Trophoblast cell (in vitro differentiated cells and primary cell): ENCODE data around the gene PSMC1.

Experiments
- DNase-seq, 2 donors: peaks; one replicate each; pipeline ENCODE4 v3.0.0-alpha.2; 2016
- H2AFZ ChIP-seq: 2 replicates; pipeline ENCODE4 v1.6.1; 2013; ENCODE audit warnings: low read length, moderate library complexity, mild to moderate bottlenecking; ENCODE audit not compliant: insufficient read depth, poor library complexity
- H2AK5ac ChIP-seq: 2 replicates; pipeline ENCODE4 v1.6.1; 2013; ENCODE audit warnings: mild to moderate bottlenecking, low read length
- H2BK120ac ChIP-seq: 2 replicates; pipeline ENCODE4 v1.6.1; 2013; ENCODE audit warnings: low read length, mild to moderate bottlenecking, moderate library complexity; ENCODE audit not compliant: insufficient read depth, poor library complexity
- H2BK12ac ChIP-seq: 2 replicates; pipeline ENCODE4 v1.6.1; 2013; ENCODE audit warnings: mild to moderate bottlenecking, low read length, moderate library complexity
- H2BK5ac ChIP-seq: 2 replicates; pipeline ENCODE4 v1.6.1; 2013; ENCODE audit warnings: low read length, low read depth, moderate library complexity, mild to moderate bottlenecking; ENCODE audit not compliant: poor library complexity
- H3K14ac ChIP-seq: 2 replicates; pipeline ENCODE4 v1.6.1; 2013; ENCODE audit warnings: mild to moderate bottlenecking, low read length
- H3K18ac ChIP-seq: 2 replicates; pipeline ENCODE4 v1.6.1; 2013; ENCODE audit warnings: mild to moderate bottlenecking, low read length
- H3K23ac ChIP-seq: 2 replicates; pipeline ENCODE4 v1.6.1; 2013; ENCODE audit warnings: low read length
- H3K27ac ChIP-seq: 2 replicates; pipeline ENCODE4 v1.5.1; 2013; ENCODE audit warnings: low read depth, mild to moderate bottlenecking, inconsistent platforms, low read length, moderate library complexity
- H3K27me3 ChIP-seq: 2 replicates; pipeline ENCODE4 v1.6.1; 2013; ENCODE audit warnings: inconsistent platforms, mild to moderate bottlenecking, low read length, moderate library complexity; ENCODE audit not compliant: insufficient read depth
- H3K36me3 ChIP-seq, 2 experiments: 1 replicate in 1 of 2; 2 replicates in 1 of 2; pipeline ENCODE4 v1.6.1; 2013; ENCODE audit warnings: low read length in 2 of 2, mild to moderate bottlenecking in 2 of 2, moderate library complexity in 1 of 2; ENCODE audit not compliant: insufficient read depth in 2 of 2, control insufficient read depth in 1 of 2
- H3K4ac ChIP-seq: 2 replicates; pipeline ENCODE4 v1.6.1; 2013; ENCODE audit warnings: low read depth, mild to moderate bottlenecking, low read length, moderate library complexity
- H3K4me1 ChIP-seq, 2 experiments: 1 replicate in 1 of 2; 2 replicates in 1 of 2; pipeline ENCODE4 v1.6.1; 2013; ENCODE audit warnings: low read length in 2 of 2, mild to moderate bottlenecking in 2 of 2, moderate library complexity in 1 of 2; ENCODE audit not compliant: insufficient read depth in 2 of 2, control insufficient read depth in 1 of 2
- H3K4me2 ChIP-seq: 2 replicates; pipeline ENCODE4 v1.6.1; 2013; ENCODE audit warnings: inconsistent platforms, mild to moderate bottlenecking, low read length, moderate library complexity
- H3K4me3 ChIP-seq: 2 replicates; pipeline ENCODE4 v1.5.1; 2013; ENCODE audit warnings: mild to moderate bottlenecking, low read depth, low read length, inconsistent platforms
- H3K79me1 ChIP-seq: one replicate; pipeline ENCODE4 v1.6.1; 2013; ENCODE audit warnings: low read length
- H3K79me2 ChIP-seq: 2 replicates; pipeline ENCODE4 v1.6.1; 2013; ENCODE audit warnings: low read length, mild to moderate bottlenecking; ENCODE audit not compliant: control insufficient read depth, insufficient read depth, poor library complexity
- H3K9ac ChIP-seq: 2 replicates; pipeline ENCODE4 v1.6.1; 2013; ENCODE audit warnings: mild to moderate bottlenecking, low read length
- H3K9me3 ChIP-seq: 2 replicates; pipeline ENCODE4 v1.6.1; 2013; ENCODE audit warnings: low read depth, mild to moderate bottlenecking, control low read depth, inconsistent platforms, low read length; ENCODE audit not compliant: insufficient read depth
- H4K12ac ChIP-seq: 2 replicates; pipeline ENCODE4 v1.6.1; 2013; ENCODE audit warnings: low read depth, mild to moderate bottlenecking, low read length, moderate library complexity
- H4K8ac ChIP-seq: 2 replicates; pipeline ENCODE4 v1.6.1; 2013; ENCODE audit warnings: low read depth, mild to moderate bottlenecking, low read length, moderate library complexity
- H4K91ac ChIP-seq: one replicate; pipeline ENCODE4 v1.6.1; 2013; ENCODE audit warnings: low read depth, mild to moderate bottlenecking, low read length, moderate library complexity
- WGBS: extraction: QIAGEN DNeasy Blood & Tissue Kit; methylation state at CpG from one replicate; pipeline ENCODE4 v1.1.7; 2013; ENCODE audit warnings: missing lambda C conversion rate; ENCODE audit not compliant: insufficient read length, insufficient coverage; ENCODE audit errors: extremely low coverage; 5-methylcytosine and 5-hydroxymethylcytosine counted together

PSMC1 gene

DNA sequence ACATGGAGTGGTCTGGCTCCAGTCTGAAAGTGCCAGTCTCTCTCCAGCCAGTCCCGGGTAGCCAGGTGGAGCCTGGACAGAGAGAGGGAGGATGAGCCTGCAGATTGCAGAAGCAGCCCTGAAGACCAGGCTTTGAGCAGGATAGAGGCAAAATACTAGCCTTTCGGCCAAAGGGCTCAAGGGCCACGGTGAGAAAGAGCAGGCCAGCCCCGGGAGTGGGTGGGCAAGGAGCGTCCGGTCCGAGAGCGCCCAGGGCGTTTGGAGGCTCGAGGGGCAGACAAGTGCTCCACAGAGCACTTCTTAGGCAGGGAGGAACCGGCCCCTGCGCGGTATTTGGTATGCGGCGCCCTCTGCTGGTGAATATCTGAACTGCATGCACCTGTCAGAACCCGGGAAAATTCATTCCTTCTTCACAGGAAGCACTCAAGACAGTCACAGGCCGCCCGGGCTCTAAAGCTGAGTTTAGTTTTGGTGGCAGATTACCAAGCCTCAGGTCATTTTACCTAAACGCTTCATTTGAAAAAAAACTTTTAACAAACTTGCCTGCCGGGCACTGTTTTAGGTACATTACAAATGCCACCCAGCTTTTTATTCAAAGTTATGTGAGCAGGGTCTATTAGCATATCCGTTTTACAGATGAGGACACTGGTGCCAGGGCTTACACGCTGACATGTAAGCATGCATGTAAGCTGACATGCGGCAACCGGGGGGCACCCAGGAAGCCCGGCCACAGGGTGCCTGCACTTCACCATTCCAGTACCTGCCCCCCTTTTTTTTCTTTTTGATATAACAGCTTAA, 21.0 kb upstream of the PSMC1 start:
- no peak overlapping the region for H3K18ac ChIP-seq
- no peaks in the 10 kb centered on the region for H3K36me3 ChIP-seq
- no peak overlapping the region for H4K8ac ChIP-seq
- no peak overlapping the region for H3K14ac ChIP-seq
- no peaks in the 10 kb centered on the region for H3K79me1 ChIP-seq
- no peak overlapping the region for H2BK12ac ChIP-seq
- DNase-seq, result peak; percentile 54 to 77
- H2BK5ac ChIP-seq, result no peak overlapping the region
- no peak overlapping the region for H3K23ac ChIP-seq
- H3K9ac ChIP-seq, result no peak overlapping the region
- H3K4me2 ChIP-seq, result peak overlapping the region; percentile 4
- H3K4me3 ChIP-seq, result no peak overlapping the region
- H3K4me1 ChIP-seq, result peaks cover 0 to 5% of the 10 kb centered on the region in 2 experiments
- H2BK120ac ChIP-seq, result no peak overlapping the region
- no CpG with 5 or more reads among the region's 25 CpGs for WGBS
- no peaks in the 10 kb centered on the region for H3K27me3 ChIP-seq
- no peak overlapping the region for H4K12ac ChIP-seq
- H3K4ac ChIP-seq, result no peak overlapping the region
- H3K27ac ChIP-seq, result no peak overlapping the region
- H2AK5ac ChIP-seq, result no peak overlapping the region
- peaks cover 7% of the 10 kb centered on the region for H3K9me3 ChIP-seq
- no peaks in the 10 kb centered on the region for H3K79me2 ChIP-seq
- H2AFZ ChIP-seq, result no peak overlapping the region
- no peak overlapping the region for H4K91ac ChIP-seq

DNA sequence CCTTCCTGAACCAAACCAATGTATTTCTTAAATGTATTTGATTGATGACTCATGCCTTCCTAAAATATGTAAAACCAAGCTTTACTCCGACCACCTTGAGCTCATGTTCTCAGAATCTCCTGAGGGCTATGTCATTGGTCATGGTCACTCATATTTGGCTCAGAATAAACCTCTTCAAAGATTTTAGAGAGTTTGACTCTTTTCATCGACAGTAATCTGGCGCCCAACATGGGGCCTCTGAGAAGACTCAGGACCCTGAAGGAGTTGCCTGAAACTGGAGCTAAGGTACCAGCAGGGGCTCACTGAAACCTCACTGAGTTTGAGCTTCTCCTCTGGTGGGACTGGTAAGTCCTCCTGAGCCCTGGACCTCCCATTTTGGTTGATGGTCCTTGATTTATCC, 17.2 kb upstream of the PSMC1 start:
- no peak overlapping the region for H2BK5ac ChIP-seq
- no peaks in the 10 kb centered on the region for H3K36me3 ChIP-seq
- WGBS, result no CpG with 5 or more reads among the region's 3 CpGs
- no peak overlapping the region for H2BK120ac ChIP-seq
- no peak overlapping the region for H3K4ac ChIP-seq
- no peak overlapping the region for H4K91ac ChIP-seq
- H4K12ac ChIP-seq, result no peak overlapping the region
- no peak overlapping the region for H3K14ac ChIP-seq
- peaks cover 0 to 5% of the 10 kb centered on the region in 2 experiments for H3K4me1 ChIP-seq
- H3K18ac ChIP-seq, result no peak overlapping the region
- H3K79me1 ChIP-seq, result no peaks in the 10 kb centered on the region
- H3K9ac ChIP-seq, result no peak overlapping the region
- H2AFZ ChIP-seq, result no peak overlapping the region
- H3K23ac ChIP-seq, result no peak overlapping the region
- no peak overlapping the region for H2BK12ac ChIP-seq
- no peak overlapping the region for H3K27ac ChIP-seq
- H3K4me2 ChIP-seq, result no peak overlapping the region
- H3K9me3 ChIP-seq, result peaks cover 7% of the 10 kb centered on the region
- peak in 1 of 2 donors; percentile 2 for DNase-seq
- no peaks in the 10 kb centered on the region for H3K27me3 ChIP-seq
- no peaks in the 10 kb centered on the region for H3K79me2 ChIP-seq
- no peak overlapping the region for H2AK5ac ChIP-seq
- H4K8ac ChIP-seq, result no peak overlapping the region
- no peak overlapping the region for H3K4me3 ChIP-seq

DNA sequence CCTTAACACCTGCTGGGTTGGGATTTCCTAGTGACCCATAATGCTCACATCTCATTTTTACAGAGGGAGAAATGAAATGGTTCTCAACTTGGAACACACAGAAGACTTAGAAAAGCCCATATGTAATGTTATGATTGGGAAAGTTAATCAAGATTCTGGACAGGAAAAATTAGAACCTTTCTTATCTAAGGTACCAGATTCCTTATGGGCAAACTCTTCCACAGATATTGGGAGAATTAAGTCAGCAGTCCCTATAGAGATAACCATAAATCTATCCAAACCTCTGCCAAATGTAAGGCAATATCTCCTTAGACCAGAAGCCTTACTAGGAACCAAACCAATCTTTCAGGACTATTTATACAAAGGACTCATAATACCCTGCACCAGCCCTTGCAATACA, 13.9 kb upstream of the PSMC1 start:
- Histone ChIP-seq H4K8ac (no peak overlapping the region), H3K27ac (no peak overlapping the region), H2AK5ac (no peak overlapping the region), H3K36me3 (no peaks in the 10 kb centered on the region), H3K4me1 (no peaks in the 10 kb centered on the region), H3K23ac (no peak overlapping the region), H3K18ac (no peak overlapping the region), H3K4me2 (no peak overlapping the region), H3K9me3 (peaks cover 7% of the 10 kb centered on the region), H2BK120ac (no peak overlapping the region), H3K79me2 (no peaks in the 10 kb centered on the region), H4K91ac (no peak overlapping the region), H3K4ac (no peak overlapping the region), H3K14ac (no peak overlapping the region), H3K79me1 (no peaks in the 10 kb centered on the region), H2AFZ (no peak overlapping the region), H3K4me3 (no peak overlapping the region), H3K9ac (no peak overlapping the region), H2BK5ac (no peak overlapping the region), H3K27me3 (no peaks in the 10 kb centered on the region), H2BK12ac (no peak overlapping the region), H4K12ac (no peak overlapping the region)
- DNase-seq, result no peak

DNA sequence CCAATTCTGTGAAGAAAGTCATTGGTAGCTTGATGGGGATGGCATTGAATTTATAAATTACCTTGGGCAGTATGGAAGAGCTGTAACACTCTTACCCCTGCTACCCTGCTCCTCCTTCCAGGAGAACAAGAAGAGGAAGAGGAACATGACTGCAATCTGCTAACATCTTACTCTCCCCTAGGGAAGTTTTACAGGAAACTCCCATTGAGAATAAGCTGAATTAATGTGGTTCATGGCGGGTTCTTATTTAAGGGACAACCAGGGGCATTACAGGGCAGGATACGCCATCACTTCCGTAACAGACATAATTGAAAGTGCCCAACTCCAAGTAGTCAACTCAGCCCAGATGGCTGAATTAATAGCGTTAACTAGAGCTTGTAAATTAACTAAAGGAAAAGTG, 9.4 kb upstream of the PSMC1 start:
- H3K4me2 ChIP-seq, result no peak overlapping the region
- WGBS, result no CpG with 5 or more reads among the region's 4 CpGs
- no peak overlapping the region for H3K4ac ChIP-seq

More for the DNA sequence above, 9.4 kb upstream of the PSMC1 start:
- Histone ChIP-seq H3K4me3 (no peak overlapping the region), H3K79me2 (no peaks in the 10 kb centered on the region), H2BK120ac (no peak overlapping the region), H2AK5ac (no peak overlapping the region), H3K18ac (no peak overlapping the region), H3K27ac (no peak overlapping the region), H4K12ac (no peak overlapping the region), H3K36me3 (no peaks in the 10 kb centered on the region), H3K9me3 (no peaks in the 10 kb centered on the region), H4K91ac (no peak overlapping the region), H3K23ac (no peak overlapping the region), H4K8ac (no peak overlapping the region), H2BK5ac (no peak overlapping the region), H2AFZ (no peak overlapping the region), H3K79me1 (no peaks in the 10 kb centered on the region), H3K27me3 (no peaks in the 10 kb centered on the region), H3K4me1 (no peaks in the 10 kb centered on the region), H2BK12ac (no peak overlapping the region), H3K14ac (no peak overlapping the region), H3K9ac (no peak overlapping the region)
- DNase-seq, result no peak
